Measurements from ENCODE around the gene SYT4.

DNA sequence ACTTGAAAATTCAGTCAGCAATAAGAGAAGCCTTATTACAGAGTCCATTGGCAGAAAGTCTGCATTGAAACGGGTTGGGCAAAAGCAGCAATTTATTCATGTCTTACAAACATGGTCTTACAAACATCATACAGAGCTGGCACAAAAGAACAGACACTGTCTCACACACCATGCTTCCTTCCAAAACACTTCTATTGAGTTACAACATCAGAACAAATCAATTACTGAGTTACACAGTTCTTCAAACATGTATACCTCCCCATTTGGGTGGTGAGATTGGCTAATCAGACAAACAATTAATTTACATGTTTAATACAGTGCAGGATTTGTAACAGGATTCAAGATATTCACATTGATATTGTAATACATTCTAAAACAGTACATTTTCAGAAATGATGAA lies 9.5 kb downstream of the SYT4 start:
- TF ChIP-seq, protein P1, sequence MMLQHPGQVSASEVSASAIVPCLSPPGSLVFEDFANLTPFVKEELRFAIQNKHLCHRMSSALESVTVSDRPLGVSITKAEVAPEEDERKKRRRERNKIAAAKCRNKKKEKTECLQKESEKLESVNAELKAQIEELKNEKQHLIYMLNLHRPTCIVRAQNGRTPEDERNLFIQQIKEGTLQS (CRISPR knock-in tag; conservative IDR thresholded peaks at IDR 0.05), result no peak
- no peak for TF ChIP-seq SP1 (CRISPR knock-in tag; conservative IDR thresholded peaks at IDR 0.05)

Data from WTC11 (cell line).